ENCODE results near the gene U2SURP. TPM values are rescaled to one million over a fixed set of nuclear protein-coding genes. Genes with fewer than 3 reads are reported as not detected.
"Not testable (repeated sequence)": the region's sequence is repeated elsewhere in the genome, so short reads cannot be mapped to it uniquely, and the experiment has no call there.

The U2SURP gene
- total RNA-seq, 1 donor from 2014 or later = 25.6 TPM

DNA sequence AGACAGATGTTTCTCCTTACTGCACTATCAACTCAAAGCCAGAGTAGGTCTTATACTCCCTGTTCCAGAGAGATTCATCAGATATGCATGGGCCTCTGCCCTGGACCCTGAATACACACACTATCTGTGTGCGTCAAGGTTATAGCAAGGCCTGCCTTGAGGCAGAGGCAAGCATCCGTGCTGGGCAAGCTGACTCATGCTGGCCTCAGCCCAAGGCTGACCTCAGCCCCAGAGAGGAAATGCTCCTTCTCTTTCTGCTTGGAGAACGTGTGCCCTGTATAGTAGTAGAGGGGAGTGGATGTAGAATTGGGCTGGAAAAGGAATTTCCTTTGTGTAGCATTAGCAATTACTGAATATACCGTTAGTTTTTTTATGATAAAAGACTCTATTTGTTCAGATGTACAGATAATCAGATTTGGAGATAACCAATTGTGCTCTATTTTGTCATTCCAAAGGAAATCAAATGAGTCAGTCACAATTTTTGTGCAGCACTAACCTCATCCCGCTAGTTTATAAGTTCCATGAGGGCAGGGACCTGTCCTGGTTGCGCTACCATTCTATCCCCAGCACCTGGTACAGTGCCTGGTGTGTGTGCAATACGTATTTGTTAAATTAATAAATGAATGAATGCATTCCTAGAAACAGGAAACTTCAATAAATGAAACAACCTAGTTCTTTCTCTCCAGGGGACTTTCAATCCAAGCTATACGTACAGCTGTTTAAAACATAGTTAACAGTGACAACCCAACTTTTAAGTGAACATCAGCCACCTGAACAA is 24.6 kb upstream of the U2SURP start:
- no peak for DNase-seq (ENCODE audit: low spot score)
- ATAC-seq = peak; percentile 21

DNA sequence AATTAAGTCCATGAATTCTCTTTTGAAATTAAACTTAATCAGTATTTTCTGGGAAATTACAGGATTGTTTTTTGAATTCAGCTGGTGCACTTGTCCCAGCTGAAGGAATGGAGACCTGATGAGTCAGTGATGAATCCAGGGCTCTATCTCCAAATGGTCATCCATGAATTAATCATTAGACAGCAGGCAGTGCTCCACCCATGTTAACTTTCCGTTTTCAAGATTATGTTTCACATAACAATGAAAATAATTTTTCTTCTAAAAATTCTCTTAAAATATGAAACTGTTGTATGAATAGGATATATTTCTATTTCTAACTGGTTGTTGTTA is 24.0 kb upstream of the U2SURP start:
- no peak for DNase-seq (ENCODE audit: low spot score)
- no peak for ATAC-seq

DNA sequence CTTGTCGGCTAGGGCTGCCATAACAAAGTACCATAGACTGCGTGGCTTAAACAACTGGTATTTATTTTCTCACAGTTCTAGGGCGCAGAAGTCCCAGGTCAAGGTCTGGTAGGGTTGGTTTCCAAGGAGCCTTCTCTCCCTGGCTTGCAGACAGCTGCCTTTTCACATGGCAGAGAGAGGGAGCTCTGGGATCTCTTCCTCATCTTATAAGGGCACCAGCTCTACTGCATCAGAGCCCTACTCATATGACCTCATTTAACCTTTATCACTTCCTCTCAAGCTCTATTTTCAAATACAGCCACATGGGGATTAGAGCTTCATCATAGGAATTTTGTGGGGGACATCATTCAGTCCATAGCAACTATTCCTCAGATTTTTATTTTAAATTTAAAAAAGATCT is 20.3 kb upstream of the U2SURP start:
- DNase-seq (ENCODE audit: low spot score) (no peak), ATAC-seq (no peak)

DNA sequence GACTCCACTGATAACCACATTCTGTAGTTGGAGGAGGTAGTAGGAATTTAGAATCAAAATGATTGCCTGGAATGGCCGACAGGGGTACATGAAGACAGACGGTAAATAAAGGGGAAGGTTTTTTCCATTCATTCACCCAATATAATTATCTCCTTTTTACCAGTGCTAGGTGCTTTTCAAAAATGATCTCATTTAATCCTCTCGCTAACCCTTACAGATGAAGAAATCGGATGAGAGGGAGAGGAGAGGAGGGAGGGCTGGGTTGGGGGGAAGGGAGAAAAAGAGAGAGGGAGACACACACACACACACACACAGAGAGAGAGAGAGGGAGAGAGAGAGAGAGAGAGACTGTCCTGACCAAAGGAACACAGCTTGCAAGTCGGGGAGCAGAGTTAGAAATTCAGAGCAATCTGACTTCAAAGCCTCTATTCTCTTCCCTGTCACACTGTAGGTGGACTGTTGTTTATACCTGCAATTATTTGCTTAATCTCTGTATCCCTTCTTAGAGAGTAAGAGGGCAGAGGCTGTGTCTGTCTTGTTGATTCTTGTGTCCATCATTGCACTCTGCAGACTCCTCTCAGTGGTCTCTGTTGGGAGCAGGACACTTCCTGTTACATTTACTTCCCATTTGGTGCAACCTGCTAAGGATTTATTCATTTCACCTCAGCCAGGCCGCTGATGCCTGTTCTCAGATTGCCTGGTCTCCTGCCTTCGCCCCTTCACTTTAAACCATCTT is 19.2 kb upstream of the U2SURP start:
- DNase-seq (ENCODE audit: low spot score) (no peak), ATAC-seq (no peak)

DNA sequence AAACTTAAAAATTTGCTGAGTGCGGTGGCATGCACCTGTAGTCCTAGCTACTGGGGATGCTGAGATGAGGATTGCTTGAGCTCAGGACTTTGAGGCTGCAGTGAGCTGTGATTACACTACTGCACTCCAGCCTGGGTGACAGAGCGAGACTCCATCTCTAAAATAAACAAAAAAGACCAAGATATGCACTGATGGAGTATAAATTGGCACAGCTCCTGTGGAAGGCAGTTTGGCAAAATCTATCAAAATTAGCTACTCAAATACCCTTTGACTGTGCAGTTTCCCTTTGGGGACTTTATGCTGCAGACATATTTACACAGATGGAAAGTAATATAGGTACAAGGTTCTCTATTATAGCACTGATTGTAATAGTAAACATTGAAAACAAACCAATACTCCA is 18.1 kb upstream of the U2SURP start:
- DNase-seq (ENCODE audit: low spot score) = no peak
- ATAC-seq = no peak

DNA sequence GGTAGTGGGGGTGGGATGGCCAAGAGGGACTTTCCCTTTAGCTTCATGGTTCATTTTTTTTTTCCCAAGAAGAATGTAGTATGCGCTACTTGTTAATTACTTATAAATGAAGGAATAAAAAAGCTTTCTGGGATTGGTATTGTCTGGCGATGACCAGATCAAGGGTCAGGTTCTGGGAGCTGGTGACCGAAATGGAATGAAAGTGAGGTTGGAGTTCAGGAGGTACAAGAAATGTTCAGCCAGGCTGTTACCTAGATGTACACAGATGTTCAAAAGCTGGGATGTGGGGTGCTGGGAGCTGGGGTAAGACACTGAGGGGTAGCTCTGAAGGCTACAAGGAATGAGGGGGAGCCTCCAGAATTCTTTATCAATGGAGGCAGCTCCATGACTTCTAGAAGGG is 17.1 kb upstream of the U2SURP start:
- ATAC-seq (peak; percentile 78), DNase-seq (ENCODE audit: low spot score) (no peak)

DNA sequence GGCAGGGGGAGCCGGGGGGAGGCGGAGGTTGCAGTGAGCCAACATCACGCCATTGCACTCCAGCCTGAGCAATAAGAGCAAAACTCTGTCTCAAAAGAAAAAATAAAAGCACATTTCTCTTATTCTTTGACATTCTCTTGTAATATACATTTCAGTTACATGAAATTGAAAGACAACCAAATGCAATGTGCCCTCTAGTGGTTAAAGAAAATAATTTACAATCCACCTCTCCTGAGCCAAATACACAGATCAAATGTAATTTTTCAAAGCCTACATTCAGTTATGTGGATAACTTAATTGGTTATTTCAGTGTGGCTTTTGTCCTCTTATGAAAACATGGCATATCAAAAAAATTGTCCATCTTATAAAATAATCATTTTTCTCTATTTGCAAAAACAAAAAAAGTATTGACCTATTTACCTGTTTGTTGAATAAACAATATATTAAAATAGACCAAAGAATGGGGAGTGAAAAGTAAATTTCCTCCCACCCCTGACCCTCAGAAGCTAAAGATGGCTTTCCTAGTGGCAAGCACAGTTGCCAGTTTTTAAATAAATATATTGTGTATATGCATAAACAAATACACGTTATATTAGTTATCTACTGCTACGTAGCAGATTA is 14.2 kb upstream of the U2SURP start:
- DNase-seq (ENCODE audit: low spot score) (no peak), ATAC-seq (peak; percentile 80)

DNA sequence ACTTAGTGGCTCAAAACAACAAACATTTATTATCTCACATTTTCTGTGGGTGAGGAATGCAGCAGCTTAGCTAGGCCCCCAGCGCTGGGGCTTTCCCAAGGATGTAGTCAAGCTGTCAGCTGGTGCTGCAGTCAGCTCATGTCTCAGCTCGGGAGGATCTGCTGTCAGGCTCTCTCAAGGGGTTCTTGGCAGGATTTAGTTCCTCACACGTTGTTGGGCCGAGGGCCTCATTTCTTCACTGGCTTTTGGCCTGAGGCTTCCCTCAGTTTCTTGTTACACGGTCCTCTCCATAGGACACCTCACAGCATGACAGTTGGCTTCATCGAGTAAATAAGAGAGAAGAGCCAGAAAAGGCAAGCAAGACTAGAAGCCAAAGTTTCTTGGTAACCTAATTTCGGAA is 13.7 kb upstream of the U2SURP start:
- ATAC-seq = peak; percentile 56
- no peak for DNase-seq (ENCODE audit: low spot score)

DNA sequence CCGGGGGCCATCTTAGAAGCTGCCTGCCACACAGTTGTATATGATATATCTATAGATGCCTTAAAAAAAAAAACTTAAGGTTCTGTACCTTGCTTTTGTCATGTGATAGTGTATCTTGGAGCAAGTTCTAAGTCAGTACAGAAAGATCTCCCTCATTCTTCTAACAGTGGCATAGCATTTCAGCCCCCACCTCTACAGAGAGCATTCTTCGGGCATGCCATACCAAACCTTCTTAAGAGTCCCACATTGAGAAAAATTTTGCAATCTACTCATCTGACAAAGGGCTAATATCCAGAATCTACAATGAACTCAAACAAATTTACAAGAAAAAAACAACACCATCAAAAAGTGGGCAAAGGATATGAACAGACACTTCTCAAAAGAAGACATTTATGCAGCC is 13.1 kb upstream of the U2SURP start:
- not testable (repeated sequence) for ATAC-seq

DNA sequence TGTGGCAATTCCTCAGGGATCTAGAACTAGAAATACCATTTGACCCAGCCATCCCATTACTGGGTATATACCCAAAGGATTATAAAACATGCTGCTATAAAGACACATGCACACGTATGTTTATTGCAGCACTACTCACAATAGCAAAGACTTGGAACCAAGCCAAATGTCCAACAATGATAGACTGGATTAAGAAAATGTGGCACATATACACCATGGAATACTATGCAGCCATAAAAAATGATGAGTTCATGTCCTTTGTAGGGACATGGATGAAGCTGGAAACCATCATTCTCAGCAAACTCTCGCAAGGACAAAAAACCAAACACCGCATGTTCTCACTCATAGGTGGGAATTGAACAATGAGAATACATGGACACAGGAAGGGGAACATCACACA is 12.5 kb upstream of the U2SURP start:
- not testable (repeated sequence) for DNase-seq (ENCODE audit: low spot score); ATAC-seq

More for the DNA sequence above, 13.1 kb upstream of the U2SURP start:
- not testable (repeated sequence) for DNase-seq (ENCODE audit: low spot score)

DNA sequence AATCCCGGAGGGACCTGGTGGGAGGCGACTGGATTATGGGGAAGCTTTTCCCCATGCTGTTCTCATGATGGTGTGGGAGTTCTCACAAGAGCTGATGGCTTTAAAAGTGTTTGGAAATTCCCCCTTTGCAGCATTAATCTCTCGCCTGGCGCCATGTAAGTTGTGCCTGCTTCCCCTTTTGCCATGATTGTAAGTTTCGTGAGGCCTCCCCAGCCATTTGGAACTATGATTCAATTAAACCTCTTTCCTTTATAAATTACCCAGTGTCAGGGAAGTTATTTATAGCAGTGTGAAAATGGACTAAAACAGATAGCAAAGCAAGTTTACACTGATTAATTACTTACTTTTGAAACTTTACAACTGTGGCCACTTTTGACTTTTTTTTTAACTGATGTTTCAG is 10.6 kb upstream of the U2SURP start:
- ATAC-seq (no peak), DNase-seq (ENCODE audit: low spot score) (no peak)

DNA sequence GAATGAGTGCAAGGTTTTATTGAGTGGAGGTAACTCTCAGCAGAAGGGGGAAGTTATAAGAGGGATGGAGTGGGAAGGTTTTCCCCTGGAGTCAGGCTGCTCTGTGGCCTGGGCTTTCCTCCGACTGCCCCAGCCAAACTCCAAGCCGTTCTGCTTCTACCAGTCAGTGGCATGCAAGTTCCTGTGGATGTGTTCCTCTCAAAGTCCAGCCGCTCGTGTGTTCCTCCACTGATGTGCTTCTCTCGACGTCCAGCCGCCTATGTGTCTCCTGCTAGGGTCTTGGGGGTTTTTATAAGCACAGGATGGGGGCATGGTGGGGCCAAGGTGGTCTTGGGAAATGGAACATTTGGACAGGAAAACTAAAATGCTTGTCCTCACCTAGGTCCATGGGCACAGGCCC is 9.0 kb upstream of the U2SURP start:
- DNase-seq (ENCODE audit: low spot score) = no peak
- ATAC-seq = no peak

DNA sequence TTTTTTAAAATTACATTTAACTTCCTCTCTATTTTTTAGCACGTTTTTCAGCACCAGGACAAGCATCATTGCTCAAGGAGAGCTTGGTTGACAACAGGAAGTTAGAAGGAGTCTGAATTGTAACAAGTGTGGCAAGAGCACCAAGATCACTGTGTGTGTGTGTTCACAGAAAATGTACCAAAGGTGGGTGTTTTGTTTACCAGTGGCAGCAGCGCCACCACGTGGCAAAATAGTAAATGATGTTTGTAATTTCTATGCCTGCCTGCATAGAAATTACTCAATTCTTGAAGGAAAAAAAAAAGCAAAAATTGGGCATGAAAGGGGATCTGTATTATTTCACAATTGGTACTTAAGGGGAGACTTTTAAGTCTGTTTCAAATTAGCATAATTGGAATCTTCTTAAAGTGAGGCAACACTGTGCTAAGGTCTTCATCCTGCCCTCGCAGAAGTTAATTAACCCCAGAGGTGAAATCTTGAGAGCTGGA is 7.4 kb upstream of the U2SURP start:
- no peak for DNase-seq (ENCODE audit: low spot score)

DNA sequence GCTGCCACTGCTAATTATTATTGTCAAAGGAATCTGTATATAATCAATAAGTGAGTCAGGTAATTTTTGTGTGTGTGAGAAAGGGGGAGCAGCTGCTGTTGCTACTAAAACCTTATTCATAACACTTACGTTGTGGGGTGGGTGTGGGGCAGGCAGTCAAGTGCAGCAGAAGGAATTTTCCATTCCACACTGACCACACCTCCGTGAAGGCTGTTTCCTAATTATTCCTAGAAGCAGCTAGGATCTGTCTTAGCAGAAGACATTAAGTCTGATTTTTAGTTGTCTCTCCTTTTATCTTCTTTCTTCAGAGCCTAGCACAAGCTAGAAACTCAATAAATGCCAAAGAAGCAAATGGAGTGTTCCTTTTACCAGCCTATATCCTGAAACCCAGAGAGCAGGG is 4.0 kb upstream of the U2SURP start:
- ATAC-seq (no peak), DNase-seq (ENCODE audit: low spot score) (no peak)

More for the DNA sequence above, 7.4 kb upstream of the U2SURP start:
- ATAC-seq = peak; percentile 95

DNA sequence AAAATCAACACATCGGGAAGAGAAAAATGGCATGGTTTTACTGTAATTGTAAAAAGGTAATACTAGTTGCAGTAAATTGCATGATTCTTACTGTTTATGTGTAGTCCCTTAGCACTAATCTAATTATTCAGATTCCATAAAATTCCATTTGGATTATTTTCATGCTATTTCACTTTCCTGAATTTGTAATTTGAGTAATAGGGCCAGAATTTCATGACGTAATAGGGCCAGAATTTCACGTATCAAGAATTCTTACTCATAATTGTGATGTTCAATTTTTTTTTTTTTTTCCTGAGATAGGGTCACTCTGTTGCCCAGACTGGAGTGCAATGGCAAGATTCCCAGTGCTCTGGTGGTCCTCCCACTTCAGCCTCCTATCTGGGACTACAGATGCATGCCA is 2.9 kb upstream of the U2SURP start:
- DNase-seq (ENCODE audit: low spot score) (no peak), ATAC-seq (no peak)

DNA sequence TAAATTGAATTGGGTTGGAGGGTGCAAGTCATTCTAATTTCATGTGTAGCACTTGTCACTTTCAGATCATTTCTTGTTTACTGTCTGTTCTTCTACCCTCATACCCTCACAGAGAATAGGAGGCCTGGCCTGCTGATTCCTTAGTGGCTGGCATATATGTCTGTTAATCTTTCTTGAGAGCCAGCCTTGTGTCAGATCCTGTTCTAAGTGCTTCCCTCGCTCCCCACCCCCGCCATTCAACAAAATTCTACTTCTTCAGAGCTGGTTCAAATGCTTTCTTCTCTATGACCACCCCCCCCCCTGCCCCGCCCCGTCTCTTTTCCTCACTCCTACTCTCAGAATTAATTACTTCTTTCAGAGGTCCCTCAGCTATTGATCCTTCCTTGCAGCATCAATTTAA is 1.5 kb upstream of the U2SURP start:
- ATAC-seq (no peak), DNase-seq (ENCODE audit: low spot score) (no peak)

DNA sequence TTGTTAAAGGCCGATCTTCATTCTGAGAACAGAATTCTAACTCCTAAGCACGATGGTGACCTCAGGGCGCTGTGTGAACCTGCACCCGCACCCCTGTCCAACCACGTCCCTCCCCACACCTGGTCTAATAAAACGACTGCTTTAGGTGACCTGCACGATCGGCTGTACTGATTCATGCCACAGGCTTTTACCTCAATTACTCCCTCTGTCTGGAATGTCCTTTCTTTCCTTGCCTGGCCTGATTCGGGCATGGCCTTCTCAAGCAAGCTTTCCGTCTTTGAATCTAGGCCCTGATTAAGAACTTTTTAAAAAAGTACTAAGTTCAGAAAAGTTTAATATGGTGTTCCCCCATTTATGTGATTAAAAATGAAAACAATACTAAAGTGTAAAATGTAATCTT is 842 bp upstream of the U2SURP start:
- ATAC-seq = no peak
- no peak for DNase-seq (ENCODE audit: low spot score)

DNA sequence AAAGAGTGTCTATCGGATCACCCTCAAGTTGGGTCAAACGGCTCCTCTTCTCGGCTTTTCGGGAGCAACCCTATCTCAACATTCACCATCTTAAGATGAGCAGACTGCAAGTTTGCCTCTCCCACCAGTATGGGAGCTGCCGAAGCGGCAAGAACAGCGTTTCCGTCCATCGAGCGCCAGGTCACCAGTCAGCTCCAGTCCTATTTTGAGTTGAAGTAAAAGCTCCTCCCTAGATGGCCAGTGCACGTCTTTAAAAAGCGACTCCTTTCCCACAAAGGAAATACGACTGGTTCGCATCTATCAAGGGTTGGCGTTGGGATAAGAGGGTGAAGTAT is 369 bp upstream of the U2SURP start:
- ATAC-seq = peak; percentile 64
- no peak for DNase-seq (ENCODE audit: low spot score)

DNA sequence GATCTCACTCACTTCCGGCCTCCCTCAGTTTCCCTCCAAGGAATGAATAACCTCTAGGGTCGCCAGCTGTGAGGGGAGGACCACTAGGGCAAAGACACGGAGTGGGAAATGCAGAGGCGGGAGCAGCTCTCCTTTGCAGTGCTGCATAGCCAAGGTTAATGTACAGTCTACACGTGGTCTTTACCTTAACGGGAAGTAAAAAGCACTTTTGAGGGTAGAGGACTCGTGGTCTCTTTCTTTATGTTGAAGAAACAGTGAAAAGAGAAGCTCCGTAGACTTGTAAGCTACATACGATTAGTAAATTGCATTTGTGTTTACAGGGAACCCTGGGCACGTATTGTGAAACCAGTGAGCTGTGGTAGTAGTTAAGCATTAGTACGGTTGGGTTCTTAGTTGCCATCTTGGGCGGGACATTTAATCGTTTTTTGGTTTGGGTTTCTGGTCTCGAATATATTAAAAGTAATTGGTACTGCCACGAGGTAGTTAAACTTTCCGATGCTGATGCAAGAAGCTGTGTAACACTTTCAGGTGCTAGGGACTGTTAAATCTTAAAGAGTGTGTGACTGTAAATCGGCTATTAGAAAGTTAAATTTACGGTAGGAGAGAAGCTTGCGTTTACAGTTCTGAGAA is 828 bp downstream of the U2SURP start:
- DNase-seq (ENCODE audit: low spot score) = no peak
- peak; percentile 43 for ATAC-seq

DNA sequence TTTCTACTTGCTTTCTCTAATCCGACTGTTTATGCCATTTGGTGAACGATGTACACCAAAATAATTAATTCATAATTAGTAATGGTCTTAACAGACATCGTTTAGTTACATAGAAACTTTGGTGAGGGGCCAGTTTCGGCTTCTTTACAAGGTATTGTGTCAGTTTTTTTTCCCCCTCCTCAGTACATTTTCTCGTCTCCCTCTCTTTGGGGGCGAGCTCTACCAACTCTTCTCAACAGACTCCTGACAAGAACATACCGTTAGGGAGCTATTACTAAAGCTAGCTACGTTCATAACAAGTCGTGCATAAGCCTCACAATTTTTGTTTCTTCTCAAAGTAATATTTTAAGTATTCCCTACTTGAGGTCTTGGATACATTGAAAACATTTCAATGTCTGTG is 1.4 kb downstream of the U2SURP start:
- DNase-seq (ENCODE audit: low spot score) = no peak

DNA sequence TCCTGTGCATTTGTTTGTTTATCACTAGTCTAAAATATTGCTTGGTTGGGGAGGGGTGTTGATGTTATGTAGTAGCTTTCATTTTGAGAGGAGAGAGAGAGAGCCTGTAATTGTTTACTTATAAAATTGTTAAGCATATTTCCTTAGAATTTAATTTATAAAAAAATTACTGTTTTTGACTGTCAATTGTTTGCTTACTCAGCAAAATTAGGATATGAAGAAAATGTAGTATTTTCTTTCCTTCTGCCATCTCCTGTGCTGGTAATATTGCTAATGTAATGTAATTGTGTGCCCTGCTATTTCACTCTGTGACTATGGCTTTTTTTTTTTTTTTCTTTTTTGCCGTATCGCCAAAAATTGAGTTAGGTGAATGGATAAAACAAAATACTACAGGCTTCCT is 3.5 kb downstream of the U2SURP start:
- DNase-seq (ENCODE audit: low spot score) (no peak), ATAC-seq (no peak)

More for the DNA sequence above, 1.4 kb downstream of the U2SURP start:
- ATAC-seq = no peak

DNA sequence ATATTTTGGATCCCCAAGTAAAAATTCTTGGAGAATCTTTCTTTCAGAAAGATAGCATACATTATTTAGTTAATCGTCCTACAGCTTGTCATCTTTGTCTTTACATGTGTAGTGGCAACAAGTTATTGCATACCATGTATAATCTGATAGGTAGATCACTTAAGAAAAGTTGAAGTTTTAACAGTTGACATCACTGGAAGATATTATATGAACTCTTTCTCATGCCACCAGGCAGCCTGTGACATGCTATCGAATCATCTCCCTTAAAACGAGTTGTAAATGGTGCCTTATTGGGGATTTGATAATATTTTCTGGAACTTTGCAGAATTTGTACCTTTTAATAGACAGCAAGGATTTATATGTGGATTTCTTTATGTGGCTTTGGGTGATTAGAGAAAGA is 8.7 kb downstream of the U2SURP start:
- DNase-seq (ENCODE audit: low spot score) (no peak), ATAC-seq (no peak)

All from left lobe of liver (tissue), 2 donors.